ENCODE data around the gene AK5.

DNA sequence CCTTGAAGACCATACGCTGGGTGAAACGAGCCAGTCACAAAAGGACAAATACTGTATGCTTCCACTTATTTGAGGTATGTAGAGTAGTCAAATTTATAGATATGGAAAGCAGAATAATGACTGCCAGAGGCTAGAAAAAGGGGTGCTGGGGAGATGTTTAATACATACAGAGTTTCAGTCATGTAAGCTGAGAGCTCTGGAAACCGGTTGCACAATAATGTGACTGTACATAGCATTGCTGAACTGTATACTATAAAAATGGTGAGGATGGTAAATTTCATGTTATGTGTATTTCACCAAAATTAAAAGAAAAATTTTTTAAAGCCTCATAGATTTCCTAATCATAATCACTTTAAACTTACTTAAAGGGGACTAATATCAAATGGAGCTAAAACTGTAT is 289.8 kb downstream of the AK5 start:
- TF ChIP-seq, protein P1, sequence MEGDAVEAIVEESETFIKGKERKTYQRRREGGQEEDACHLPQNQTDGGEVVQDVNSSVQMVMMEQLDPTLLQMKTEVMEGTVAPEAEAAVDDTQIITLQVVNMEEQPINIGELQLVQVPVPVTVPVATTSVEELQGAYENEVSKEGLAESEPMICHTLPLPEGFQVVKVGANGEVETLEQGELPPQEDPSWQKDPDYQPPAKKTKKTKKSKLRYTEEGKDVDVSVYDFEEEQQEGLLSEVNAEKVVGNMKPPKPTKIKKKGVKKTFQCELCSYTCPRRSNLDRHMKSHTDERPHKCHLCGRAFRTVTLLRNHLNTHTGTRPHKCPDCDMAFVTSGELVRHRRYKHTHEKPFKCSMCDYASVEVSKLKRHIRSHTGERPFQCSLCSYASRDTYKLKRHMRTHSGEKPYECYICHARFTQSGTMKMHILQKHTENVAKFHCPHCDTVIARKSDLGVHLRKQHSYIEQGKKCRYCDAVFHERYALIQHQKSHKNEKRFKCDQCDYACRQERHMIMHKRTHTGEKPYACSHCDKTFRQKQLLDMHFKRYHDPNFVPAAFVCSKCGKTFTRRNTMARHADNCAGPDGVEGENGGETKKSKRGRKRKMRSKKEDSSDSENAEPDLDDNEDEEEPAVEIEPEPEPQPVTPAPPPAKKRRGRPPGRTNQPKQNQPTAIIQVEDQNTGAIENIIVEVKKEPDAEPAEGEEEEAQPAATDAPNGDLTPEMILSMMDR (IDR thresholded peaks at IDR 0.05) = no peak
- no peak for TF ChIP-seq POLR2A (IDR thresholded peaks at IDR 0.05)
